Measurements from ENCODE around the gene STPG2.

DNA sequence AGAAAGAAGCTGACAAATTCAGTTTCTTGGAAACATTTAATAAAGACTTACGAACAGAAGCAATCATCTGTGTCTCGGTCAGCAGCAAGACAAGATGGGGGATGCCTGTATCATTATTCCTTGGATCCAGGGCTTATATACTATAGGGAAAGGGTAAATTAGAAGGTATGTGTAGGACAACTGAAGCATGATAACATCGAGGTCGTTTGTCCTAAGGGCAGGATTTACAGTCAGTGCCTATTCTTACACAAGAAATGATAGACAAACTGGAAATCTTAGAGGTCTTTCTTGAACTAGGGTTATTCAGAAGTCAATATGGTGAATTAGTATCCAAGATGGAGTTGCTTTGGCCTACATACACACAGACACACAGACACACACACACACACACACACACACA, 553.0 kb downstream of the STPG2 start:
- no peak for TF ChIP-seq GATA2 (IDR thresholded peaks at IDR 0.05; ENCODE audit: low read depth, low read length)
- TF ChIP-seq GATA3 (IDR thresholded peaks at IDR 0.05; ENCODE audit: low read depth, low read length), result no peak

Data from SH-SY5Y (cell line).